Sigmoid colon (tissue), 4 donors: Measurements from ENCODE around the gene NCOA7.

ENCODE experiments used
- EP300 ChIP-seq, 4 donors: sonication (generic); formaldehyde crosslinking; IDR thresholded peaks; one replicate each; pipeline ENCODE4 v1.6.1; 2017; ENCODE audit warnings: antibody characterized with exemption in 4 of 4
- POLR2A ChIP-seq, 2 donors: fragments of 450-650 bp; IDR thresholded peaks; one replicate each; pipeline ENCODE4 v1.6.1; 2016; ENCODE audit warnings: antibody characterized with exemption in 2 of 2, mild to moderate bottlenecking in 2 of 2, moderate library complexity in 2 of 2
- TF ChIP-seq, protein P1 (sequence below), 4 experiments: fragments of 450-650 bp in 3 of 4; fragments of 200-600 bp in 1 of 4; IDR thresholded peaks; one replicate each; pipeline ENCODE4 v1.5.1; 2016 to 2019; ENCODE audit warnings: antibody characterized with exemption in 4 of 4, mild to moderate bottlenecking in 3 of 4, moderate library complexity in 2 of 4

- TF ChIP-seq, protein P1, sequence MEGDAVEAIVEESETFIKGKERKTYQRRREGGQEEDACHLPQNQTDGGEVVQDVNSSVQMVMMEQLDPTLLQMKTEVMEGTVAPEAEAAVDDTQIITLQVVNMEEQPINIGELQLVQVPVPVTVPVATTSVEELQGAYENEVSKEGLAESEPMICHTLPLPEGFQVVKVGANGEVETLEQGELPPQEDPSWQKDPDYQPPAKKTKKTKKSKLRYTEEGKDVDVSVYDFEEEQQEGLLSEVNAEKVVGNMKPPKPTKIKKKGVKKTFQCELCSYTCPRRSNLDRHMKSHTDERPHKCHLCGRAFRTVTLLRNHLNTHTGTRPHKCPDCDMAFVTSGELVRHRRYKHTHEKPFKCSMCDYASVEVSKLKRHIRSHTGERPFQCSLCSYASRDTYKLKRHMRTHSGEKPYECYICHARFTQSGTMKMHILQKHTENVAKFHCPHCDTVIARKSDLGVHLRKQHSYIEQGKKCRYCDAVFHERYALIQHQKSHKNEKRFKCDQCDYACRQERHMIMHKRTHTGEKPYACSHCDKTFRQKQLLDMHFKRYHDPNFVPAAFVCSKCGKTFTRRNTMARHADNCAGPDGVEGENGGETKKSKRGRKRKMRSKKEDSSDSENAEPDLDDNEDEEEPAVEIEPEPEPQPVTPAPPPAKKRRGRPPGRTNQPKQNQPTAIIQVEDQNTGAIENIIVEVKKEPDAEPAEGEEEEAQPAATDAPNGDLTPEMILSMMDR (IDR thresholded peaks at IDR 0.05): no peak
- TF ChIP-seq POLR2A (IDR thresholded peaks at IDR 0.05) (no peak), EP300 (IDR thresholded peaks at IDR 0.05) (no peak)
Observed at GRCh38 chr6:125952764-125953501, 162.2 kb downstream of the NCOA7 start.
